Cerebellar nuclear complex (tissue), 1 donor: ENCODE measurements around the gene OCRL.
"Not testable (repeated sequence)": the region's sequence is repeated elsewhere in the genome, so short reads cannot be mapped to it uniquely, and the experiment has no call there.

Source experiments
- DNase-seq, 2 experiments: peaks; one replicate each; lab custom pipeline; 2025; lab: John Stamatoyannopoulos, UW

OCRL gene

GRCh38 chrX:129534816-129535578 lies 5.1 kb upstream of the OCRL start:
- no peak for DNase-seq

GRCh38 chrX:129540722-129541184 lies 694 bp downstream of the OCRL start:
- DNase-seq: no peak

- no peak for DNase-seq
Measured at GRCh38 chrX:129544780-129545179, 4.7 kb downstream of the OCRL start.

- no peak for DNase-seq
Measured at GRCh38 chrX:129545408-129545807, 5.3 kb downstream of the OCRL start.

DNA sequence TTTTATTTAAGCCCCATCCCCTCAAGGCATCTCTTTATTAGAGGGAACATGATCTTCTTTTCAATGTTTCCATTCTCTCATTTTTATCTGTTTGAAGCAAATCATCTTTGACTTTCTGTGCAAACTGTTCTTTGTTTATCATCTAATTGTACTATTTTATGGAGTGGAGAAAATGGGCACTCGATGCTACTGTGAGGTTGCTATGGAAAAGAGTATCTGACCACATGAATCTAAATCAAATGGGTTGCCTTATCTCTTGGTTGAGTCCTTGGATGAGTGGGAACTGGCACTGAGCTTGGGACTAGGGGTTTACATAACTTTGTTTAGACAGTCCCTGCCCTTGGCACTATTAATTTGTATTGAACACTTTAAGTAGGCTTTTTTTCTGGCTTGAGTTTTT lies 9.1 kb downstream of the OCRL start:
- DNase-seq: no peak

DNA sequence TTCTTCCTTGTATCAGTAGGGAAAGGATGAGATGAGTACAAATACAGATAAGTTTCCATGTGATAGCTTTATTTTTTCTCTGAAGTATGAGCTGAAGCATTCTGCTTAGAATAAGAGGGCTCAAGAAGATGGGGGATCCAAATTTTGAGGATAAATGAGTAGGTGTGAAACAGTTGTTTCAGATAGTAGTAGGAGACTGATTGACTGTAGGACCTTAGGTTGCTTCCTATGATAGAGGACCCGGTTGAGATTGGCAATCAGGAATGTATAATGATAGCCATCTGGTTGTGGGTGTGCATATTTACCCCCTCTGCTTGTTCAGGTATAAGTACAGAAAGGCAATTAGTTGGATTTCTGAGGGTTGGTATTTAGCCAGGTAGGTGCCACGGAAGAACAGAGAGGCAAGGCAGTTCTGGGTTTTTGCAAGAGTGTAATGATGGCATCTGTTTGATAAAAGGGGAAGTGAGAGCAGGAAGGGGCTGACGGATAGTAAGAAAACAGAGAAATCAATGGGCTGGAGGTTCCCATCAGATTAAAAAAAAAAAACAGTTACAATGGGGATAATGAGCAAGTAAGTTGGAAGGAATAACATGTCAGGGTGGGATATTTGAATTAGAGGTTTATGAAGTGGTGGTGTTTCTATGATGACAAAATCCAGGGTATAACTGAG lies 13.7 kb downstream of the OCRL start:
- no peak for DNase-seq

GRCh38 chrX:129554816-129555215 lies 14.8 kb downstream of the OCRL start:
- not testable (repeated sequence) for DNase-seq

- DNase-seq: no peak
Measured at GRCh38 chrX:129556806-129557315, 16.8 kb downstream of the OCRL start.

GRCh38 chrX:129557844-129558480 lies 17.9 kb downstream of the OCRL start:
- DNase-seq: no peak

DNA sequence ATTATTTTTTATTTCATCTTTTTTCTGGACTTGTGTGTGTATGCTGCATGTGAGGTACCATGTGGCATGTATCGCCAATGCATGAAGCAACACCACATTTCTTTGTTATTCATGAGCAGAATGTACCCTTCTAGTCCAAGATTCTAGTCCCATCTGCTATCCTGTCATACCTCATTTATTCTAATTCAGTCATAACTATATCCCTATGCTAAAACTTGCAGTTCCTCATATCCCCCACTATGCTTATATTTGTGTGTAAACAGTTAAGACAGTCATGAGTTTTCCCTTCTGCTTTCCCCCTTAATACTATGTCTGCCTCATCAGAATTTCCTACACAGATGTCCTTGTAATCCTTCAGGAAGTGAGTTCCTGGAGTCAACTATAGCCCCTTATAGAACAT lies 19.7 kb downstream of the OCRL start:
- no peak for DNase-seq

GRCh38 chrX:129561453-129561852 lies 21.4 kb downstream of the OCRL start:
- DNase-seq: no peak

DNA sequence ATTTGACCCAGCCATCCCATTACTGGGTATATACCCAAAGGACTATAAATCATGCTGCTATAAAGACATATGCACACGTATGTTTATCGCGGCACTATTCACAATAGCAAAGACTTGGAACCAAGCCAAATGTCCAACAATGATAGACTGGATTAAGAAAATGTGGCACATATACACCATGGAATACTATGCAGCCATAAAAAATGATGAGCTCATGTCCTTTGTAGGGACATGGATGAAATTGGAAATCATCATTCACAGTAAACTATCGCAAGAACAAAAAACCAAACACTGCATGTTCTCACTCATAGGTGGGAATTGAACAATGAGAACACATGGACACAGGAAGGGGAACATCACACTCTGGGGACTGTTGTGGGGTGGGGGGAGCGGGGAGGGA lies 24.3 kb downstream of the OCRL start:
- not testable (repeated sequence) for DNase-seq

DNA sequence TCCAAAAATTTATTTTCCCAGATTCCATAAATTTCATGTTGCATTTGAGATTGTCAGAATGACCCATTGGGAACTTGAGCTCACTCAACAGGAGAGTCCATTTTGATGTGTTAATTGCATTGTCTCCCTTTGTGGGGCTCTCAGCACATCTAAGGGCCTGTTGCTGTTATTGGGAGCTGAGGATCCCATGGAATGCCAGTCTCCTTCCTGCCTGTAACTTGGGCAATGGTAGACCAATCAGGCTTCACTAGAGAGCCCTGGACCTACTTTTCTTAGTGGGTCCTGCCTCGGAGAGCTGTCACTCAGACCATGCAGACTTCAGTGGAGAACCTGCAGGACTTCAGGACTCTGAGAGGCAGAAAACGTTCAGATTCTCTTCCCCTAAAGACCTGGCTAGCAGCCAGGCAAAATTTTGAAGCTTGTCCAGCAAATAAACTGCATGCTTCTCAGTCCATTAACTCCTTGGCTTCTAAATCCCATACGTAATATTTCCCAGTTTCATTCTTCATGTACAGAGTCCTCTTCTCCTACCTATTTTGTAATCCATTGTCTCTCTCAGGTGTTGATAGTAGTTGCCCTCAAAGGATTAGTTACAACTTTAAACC lies 25.1 kb downstream of the OCRL start:
- DNase-seq: no peak

GRCh38 chrX:129566073-129566472 lies 26.0 kb downstream of the OCRL start:
- no peak for DNase-seq

- DNase-seq: no peak
Measured at GRCh38 chrX:129568349-129568748, 28.3 kb downstream of the OCRL start.

GRCh38 chrX:129572422-129572821 lies 32.4 kb downstream of the OCRL start:
- DNase-seq: no peak

DNA sequence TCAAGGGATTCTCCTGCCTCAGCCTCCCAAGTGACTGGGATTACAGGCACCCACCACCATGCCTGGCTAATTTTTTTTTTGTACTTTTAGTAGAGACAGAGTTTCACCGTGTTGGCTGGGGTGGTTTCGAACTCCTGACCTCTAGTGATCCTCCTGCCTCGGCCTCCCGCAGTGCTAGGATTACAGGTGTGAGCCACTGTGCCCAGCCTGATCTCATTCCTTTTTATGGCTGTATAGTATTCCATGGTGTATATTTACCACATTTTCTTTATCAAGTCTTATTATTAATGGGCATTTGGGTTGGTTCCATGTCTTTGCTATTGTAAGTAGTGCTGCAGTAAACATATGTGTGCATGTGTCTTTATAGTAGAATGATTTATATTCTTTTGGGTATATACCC lies 33.6 kb downstream of the OCRL start:
- DNase-seq: not testable (repeated sequence)

- no peak for DNase-seq
Measured at GRCh38 chrX:129574214-129574613, 34.2 kb downstream of the OCRL start.

GRCh38 chrX:129576539-129576938 lies 36.5 kb downstream of the OCRL start:
- no peak for DNase-seq

DNA sequence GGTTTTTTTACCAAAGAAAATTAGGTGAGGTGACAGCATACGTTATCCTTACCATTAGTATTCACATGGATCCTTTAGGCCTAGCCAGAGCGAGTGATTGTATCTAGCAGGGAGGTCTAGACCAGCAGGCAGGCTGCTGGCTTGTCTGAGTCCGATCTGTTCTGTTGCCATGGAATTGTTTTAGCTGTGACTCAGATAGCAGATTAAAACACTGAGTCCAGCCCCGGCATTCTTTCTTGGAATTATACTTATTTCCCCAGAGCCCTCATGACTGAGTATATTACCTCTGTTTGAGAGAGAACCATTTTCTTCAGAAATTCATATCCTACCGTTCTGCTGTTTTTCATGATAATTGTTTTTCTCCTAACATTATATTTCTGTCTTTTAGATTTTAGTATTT lies 37.4 kb downstream of the OCRL start:
- DNase-seq: no peak

GRCh38 chrX:129577877-129578276 lies 37.8 kb downstream of the OCRL start:
- no peak for DNase-seq

- DNase-seq: no peak
Measured at GRCh38 chrX:129581904-129582303, 41.8 kb downstream of the OCRL start.
